Muscle layer of duodenum (tissue), 2 donors: Measurements from ENCODE around the gene TUBG1.

ENCODE experiments used
- H3K27ac ChIP-seq: one replicate; pipeline ENCODE4 v1.7.0; 2013; ENCODE audit warnings: mild to moderate bottlenecking, low read length
- H3K27me3 ChIP-seq: one replicate; pipeline ENCODE4 v1.7.0; 2013; ENCODE audit warnings: low read depth, mild to moderate bottlenecking, control low read depth, low read length
- H3K36me3 ChIP-seq, 2 donors: one replicate each; pipeline ENCODE4 v1.7.0; 2013; ENCODE audit warnings: low read length in 2 of 2, control low read depth in 1 of 2, mild to moderate bottlenecking in 1 of 2; ENCODE audit not compliant: insufficient read depth in 2 of 2, control insufficient read depth in 1 of 2
- H3K4me1 ChIP-seq, 2 donors: one replicate each; pipeline ENCODE4 v1.7.0; 2013; ENCODE audit warnings: low read length in 2 of 2, mild to moderate bottlenecking in 2 of 2, control low read depth in 1 of 2, moderate library complexity in 1 of 2; ENCODE audit not compliant: insufficient read depth in 2 of 2, control insufficient read depth in 1 of 2
- H3K4me3 ChIP-seq, 2 donors: one replicate each; pipeline ENCODE4 v1.7.0; 2013; ENCODE audit warnings: low read length in 2 of 2, low read depth in 1 of 2, mild to moderate bottlenecking in 1 of 2
- H3K9me3 ChIP-seq, 2 donors: one replicate each; pipeline ENCODE4 v1.7.0; 2013; ENCODE audit warnings: low read length in 2 of 2, control low read depth in 1 of 2, mild to moderate bottlenecking in 1 of 2; ENCODE audit not compliant: control insufficient read depth in 1 of 2
- donor health status: healthy.

Gene TUBG1

DNA sequence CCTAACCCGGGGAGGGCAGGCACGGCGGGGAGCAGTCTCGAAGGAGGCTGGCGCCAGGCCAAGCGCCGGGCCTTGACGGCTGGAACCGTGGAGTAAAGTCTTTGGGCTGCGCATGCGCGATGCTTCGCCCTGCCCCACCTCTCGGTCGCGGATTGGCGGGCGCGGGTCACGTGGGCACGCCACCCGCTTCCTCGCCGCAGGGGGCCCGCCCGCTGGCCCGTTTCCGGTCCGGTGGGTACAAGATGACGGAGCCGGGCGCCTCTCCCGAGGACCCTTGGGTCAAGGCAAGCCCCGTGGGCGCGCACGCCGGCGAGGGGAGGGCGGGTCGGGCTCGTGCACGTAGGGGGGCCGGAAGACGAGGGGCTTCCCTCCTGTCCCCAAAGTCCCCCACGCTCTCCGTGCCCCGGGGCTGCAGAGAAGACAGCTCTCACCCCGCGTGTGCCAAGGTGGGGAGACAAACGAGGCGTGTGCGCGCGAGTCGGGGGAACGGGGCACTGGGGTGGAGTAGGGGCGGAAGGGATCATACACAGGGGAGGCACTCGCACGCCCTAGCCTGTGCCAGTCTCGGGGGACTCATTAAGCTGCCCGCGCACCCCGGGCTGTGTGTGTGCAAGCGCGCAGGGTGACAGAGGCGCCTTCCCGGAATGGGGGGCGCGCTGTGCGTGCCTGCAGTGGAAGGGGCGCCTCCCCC lies 42.5 kb upstream of the TUBG1 start, which contains the start of gene MLX:
TSS of gene MLX (plus strand) at position 218 of the 691 bp plus-strand sequence. CDS start at position 243, 25 bp downstream.
- Histone ChIP-seq H3K4me3 (peak within 1 kb of the TSS; percentile 58 to 91), H3K36me3 (peaks cover 42 to 61% of the 10 kb centered on the region in 2 donors), H3K9me3 (no peaks in the 10 kb centered on the region), H3K27ac (peak within 1 kb of the TSS; percentile 84), H3K4me1 (peaks cover 13 to 40% of the 10 kb centered on the region in 2 donors), H3K27me3 (no peaks in the 10 kb centered on the region)

DNA sequence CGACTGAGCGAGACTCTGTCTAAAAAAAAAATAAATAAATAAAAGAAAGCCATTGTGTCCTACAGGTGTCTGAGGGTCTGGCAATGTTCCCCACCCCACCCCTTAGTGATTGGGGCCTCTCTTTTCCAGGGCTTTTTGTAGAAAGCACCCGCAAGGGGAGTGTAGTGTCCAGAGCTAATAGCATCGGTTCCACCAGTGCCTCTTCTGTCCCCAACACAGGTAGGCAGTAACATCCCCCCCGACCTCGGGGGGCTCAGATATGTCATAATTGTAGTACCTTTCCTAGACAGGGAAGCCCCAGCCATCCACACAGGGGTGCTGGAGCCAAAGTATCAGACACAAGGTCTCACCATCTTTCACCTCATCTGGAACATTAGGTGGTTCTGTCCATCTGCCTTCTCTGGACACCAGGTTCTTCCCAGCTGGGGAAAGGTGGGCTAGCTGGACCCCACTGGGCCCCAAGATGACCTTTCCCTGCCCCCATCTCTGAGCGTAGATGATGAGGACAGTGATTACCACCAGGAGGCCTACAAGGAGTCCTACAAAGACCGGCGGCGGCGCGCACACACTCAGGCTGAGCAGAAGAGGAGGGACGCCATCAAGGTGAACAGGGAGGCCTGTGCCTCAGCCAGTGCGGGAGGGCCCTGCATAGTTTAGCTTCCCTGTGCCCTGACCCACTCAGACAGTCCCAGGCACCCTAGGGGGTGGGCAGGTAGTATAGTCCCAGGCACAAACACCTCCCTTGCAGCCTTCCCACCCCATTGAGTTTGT lies 41.0 kb upstream of the TUBG1 start:
- H3K4me1 ChIP-seq: peaks cover 5 to 27% of the 10 kb centered on the region in 2 donors
- peak overlapping the region; percentile 45 for H3K27ac ChIP-seq
- no peaks in the 10 kb centered on the region for H3K27me3 ChIP-seq
- peaks cover 55 to 70% of the 10 kb centered on the region in 2 donors for H3K36me3 ChIP-seq
- no peak overlapping the region for H3K4me3 ChIP-seq
- no peaks in the 10 kb centered on the region for H3K9me3 ChIP-seq

DNA sequence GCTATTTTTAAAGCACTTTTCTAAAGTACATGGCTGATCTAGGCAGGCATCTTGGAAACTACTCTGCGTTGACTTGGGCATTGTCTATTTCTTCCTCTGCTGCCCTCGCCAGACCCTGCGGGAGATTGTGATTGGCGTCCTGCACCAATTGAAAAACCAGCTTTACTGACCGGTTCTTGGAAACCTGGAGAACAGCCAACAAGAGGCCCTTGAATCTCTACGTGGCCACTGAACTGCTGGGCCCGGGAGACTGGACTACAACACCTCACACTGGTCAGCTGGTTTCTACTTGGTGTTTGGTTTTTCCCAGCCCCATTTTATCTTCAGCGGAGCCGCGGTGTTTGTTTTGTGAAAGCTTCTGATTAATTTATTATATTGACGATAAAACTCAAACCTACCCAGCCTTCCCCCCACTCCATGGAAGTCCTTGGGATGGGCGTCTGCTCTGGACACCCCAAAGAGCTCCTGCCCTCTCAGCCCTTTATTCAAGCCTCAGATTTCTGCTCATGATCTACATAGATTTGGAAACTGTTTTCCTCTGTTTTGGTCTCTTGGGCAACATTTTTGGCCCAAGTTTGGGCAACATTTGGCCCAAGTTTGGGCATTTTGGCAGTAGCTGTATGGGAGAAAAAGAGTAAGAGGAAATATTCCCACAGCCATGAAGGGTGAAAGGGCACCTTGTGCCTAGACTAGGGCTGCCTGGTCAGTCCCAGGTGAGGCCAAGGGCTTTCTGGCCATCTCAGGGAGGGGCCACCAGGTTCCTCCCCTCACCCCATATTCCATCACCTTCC lies 37.9 kb upstream of the TUBG1 start:
- no peak overlapping the region for H3K27ac ChIP-seq
- peaks cover 53 to 64% of the 10 kb centered on the region in 2 donors for H3K36me3 ChIP-seq
- H3K9me3 ChIP-seq: no peaks in the 10 kb centered on the region
- no peak overlapping the region for H3K4me3 ChIP-seq
- no peaks in the 10 kb centered on the region for H3K27me3 ChIP-seq
- peaks cover 1 to 12% of the 10 kb centered on the region in 2 donors for H3K4me1 ChIP-seq

DNA sequence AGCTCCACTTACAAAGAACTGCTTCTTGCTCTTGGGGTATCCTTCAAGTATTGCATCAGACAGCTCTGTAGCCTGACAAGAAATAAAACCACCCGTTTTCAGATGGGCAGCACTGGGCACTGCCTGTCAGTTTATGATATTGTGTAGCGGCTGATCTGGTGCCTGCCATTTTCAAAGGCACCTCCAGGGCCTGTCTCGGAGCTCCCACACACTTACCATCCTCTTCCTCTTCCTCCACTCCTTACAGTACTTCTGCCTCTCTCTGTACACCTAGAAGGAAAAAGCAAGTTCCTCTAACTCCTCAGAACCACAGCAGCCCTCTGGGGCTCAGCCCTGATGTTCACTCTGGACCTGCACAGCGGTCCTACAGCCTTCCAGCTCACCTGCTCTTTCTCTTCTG lies 36.4 kb upstream of the TUBG1 start:
- Histone ChIP-seq H3K27ac (no peak overlapping the region), H3K9me3 (no peaks in the 10 kb centered on the region), H3K4me3 (no peak overlapping the region), H3K36me3 (peaks cover 53 to 64% of the 10 kb centered on the region in 2 donors), H3K4me1 (peaks cover 8 to 9% of the 10 kb centered on the region in 2 donors), H3K27me3 (no peaks in the 10 kb centered on the region)

DNA sequence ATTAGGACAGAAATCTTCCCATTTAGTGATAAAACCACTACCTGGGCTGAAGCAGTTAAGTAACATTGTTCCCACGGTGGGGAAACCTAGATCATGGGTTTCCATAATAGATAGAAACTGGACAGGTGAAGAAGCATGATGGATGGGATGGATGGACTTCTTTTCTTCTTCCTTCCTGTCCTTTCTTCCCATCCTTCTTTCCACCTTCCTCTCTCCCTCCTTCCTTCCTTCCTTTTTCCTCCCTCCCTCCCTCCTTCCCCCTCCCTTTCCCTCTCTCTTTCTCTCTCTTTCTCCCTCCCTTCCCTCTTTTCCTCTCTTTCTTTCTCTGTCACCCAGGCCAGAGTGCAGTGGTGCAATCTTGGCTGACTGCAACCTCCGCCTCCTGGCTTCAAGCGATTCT lies 35.0 kb upstream of the TUBG1 start:
- H3K27ac ChIP-seq: no peak overlapping the region
- no peaks in the 10 kb centered on the region for H3K27me3 ChIP-seq
- no peak overlapping the region for H3K4me3 ChIP-seq
- peaks cover 12 to 15% of the 10 kb centered on the region in 2 donors for H3K4me1 ChIP-seq
- no peaks in the 10 kb centered on the region for H3K9me3 ChIP-seq
- peaks cover 47 to 51% of the 10 kb centered on the region in 2 donors for H3K36me3 ChIP-seq

DNA sequence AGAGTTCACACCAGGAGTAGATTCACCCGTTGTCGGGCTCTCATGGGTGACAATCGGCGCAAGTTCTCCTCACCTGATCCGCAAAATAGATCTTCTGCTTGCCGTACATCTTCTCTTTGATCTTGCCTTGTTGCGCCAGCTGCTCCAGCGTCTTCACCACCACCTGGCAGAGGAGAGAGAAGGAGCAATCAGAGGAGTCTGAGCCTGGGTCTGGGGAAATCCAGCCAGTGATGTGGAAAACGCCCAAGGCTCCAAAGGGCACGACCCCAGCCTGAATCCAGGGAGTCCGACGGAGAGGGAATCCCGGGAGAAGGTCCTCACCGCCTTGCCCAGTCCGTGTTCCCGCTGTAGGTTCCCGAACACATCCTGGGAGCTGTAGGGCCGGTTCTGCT lies 32.3 kb upstream of the TUBG1 start:
- Histone ChIP-seq H3K9me3 (no peaks in the 10 kb centered on the region), H3K27me3 (no peaks in the 10 kb centered on the region), H3K27ac (peak overlapping the region; percentile 93), H3K4me3 (peak overlapping the region; percentile 89 to 93), H3K4me1 (peaks cover 12 to 15% of the 10 kb centered on the region in 2 donors), H3K36me3 (peaks cover 42% of the 10 kb centered on the region in 2 donors)

DNA sequence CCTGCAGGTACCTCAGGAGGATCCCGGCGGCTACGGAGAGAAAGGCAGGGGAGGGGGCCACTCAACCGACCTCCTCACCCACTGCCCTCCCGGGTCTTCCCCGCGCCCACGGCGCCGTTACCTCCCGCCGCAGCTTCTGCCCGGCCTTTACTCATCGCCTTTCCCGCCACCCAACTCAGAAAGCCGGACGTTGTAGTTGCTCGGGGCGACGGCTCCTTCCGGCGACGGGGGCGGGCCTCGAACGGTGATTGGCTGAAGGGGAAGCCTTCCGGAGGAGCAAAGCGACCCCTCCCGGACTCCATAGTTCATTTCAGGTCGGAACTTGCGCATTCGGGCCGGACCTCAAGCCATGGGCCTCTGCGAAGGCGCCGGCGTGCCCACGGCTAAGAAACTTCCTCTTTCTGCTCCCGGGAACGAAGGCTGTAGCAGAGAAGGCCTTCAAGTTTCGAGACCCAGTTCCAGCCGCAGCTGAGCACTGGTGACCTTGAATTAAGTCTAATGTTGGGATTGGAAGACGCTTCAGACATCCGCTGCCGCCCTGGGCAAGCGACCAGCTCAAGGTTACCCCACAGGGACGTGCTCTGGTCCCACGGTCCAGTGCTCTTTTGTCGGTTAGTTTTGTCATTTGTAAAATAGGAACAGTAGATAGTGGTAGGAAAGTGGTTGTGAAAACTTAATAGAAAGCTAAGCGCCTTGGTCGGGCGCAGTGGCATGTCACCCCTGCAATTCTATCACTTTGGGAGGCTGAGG lies 31.8 kb upstream of the TUBG1 start, which contains the start of gene PSMC3IP:
TSS of gene PSMC3IP (minus strand) at position 198 of the 750 bp plus-strand sequence. CDS start at position 155, 43 bp downstream.
- Histone ChIP-seq H3K9me3 (no peaks in the 10 kb centered on the region), H3K36me3 (peaks cover 42 to 44% of the 10 kb centered on the region in 2 donors), H3K4me3 (peak within 1 kb of the TSS; percentile 89 to 93), H3K27ac (peak within 1 kb of the TSS; percentile 93), H3K27me3 (no peaks in the 10 kb centered on the region), H3K4me1 (peaks cover 12 to 15% of the 10 kb centered on the region in 2 donors)

DNA sequence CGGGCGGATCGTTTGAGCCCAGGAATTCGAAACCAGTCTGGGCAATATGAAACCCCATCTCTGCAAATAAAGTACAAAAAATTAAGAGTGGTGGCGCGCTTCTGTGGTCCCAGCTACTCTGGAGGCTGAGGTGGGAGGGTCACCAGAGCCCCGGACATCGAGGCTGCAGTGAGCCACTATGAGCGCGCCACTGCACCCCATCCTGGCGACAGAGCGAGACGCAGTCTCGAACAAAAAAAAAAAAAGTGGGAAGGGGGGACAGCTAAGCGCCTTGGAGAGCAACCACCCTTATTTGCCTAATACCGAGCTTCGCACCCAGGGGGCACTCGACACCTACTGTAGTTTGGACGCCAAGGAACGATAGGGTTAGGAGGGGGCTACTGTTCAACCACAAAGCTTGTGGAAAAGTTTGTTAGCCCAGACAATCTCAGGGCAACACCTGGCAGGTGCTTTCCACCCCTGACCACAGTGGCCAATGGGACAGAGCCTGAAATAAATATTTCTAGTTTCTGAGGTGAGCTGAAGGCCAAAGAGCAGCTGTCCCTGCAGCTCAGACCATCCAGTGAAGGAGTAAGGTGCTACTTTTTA lies 31.1 kb upstream of the TUBG1 start:
- no peaks in the 10 kb centered on the region for H3K9me3 ChIP-seq
- peaks cover 12 to 15% of the 10 kb centered on the region in 2 donors for H3K4me1 ChIP-seq
- peak overlapping the region; percentile 93 for H3K27ac ChIP-seq
- H3K27me3 ChIP-seq: no peaks in the 10 kb centered on the region
- peak overlapping the region; percentile 89 to 93 for H3K4me3 ChIP-seq
- peaks cover 42 to 44% of the 10 kb centered on the region in 2 donors for H3K36me3 ChIP-seq

DNA sequence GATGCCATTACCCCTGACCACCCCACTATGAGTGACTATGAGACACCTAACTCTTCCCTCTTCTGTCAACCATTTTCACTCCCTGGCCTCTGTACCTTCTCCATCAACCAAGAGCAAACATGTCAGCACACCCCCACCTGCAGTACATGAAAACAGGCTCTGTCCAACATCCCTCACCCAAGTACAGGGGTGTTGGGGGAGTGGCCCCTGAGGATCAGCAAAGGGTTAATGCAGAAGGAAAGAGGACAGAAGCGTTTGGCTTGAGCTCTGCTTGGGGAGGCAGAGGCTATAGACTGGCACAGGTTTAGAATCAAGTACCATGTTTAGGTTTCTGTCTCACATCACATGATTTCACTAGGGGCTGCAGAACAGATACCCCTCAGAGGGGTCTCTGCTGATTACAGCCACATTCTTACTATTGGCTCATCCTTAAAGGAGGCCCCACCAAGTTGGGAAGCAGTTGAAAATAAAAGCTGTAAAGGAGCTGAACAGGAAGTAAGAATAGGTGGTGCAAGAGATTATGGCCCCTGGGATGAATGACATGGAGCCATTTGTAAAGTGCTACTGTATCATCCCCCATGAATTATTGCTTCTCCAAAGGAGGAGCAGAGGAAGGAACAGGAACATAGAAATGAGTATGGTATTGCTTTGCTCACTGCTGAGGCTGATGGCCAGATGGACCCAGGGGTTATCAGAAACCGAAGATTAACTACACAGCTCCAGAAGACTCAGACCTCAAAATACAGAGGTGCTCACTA lies 29.5 kb upstream of the TUBG1 start:
- Histone ChIP-seq H3K27ac (peak overlapping the region; percentile 11), H3K36me3 (peaks cover 43 to 47% of the 10 kb centered on the region in 2 donors), H3K27me3 (no peaks in the 10 kb centered on the region), H3K4me3 (no peak overlapping the region), H3K9me3 (no peaks in the 10 kb centered on the region), H3K4me1 (peaks cover 12 to 17% of the 10 kb centered on the region in 2 donors)
